Neuronal stem cell (in vitro differentiated cells): ENCODE results near the gene DMRTA2.
A peak's percentile ranks its signal among the peaks of the same experiment; 100 is the strongest.

Experiments used
- DNase-seq: peaks from one replicate; pipeline ENCODE4 v3.0.0-alpha.2; 2013; ENCODE audit warnings: low spot score
- H2AFZ ChIP-seq: one replicate; pipeline ENCODE4 v1.6.1; 2013; ENCODE audit warnings: mild to moderate bottlenecking, low read length, inconsistent platforms
- H2AK5ac ChIP-seq: 2 replicates; pipeline ENCODE4 v1.6.1; 2013; ENCODE audit warnings: low read depth, mild to moderate bottlenecking, inconsistent platforms, low read length, moderate library complexity, mixed read lengths
- H2BK120ac ChIP-seq: 2 replicates; pipeline ENCODE4 v1.6.1; 2013; ENCODE audit warnings: low read depth, mild to moderate bottlenecking, inconsistent platforms, low read length, moderate library complexity, mixed read lengths
- H2BK12ac ChIP-seq: one replicate; pipeline ENCODE4 v1.6.1; 2013; ENCODE audit warnings: low read length, inconsistent platforms
- H2BK15ac ChIP-seq: 2 replicates; pipeline ENCODE4 v1.6.1; 2013; ENCODE audit warnings: mild to moderate bottlenecking, low read length, inconsistent platforms, mixed read lengths
- H2BK5ac ChIP-seq: one replicate; pipeline ENCODE4 v1.6.1; 2013; ENCODE audit warnings: inconsistent platforms, mild to moderate bottlenecking, low read length, moderate library complexity
- H3K14ac ChIP-seq: one replicate; pipeline ENCODE4 v1.6.1; 2013; ENCODE audit warnings: low read length, inconsistent platforms
- H3K18ac ChIP-seq: 2 replicates; pipeline ENCODE4 v1.6.1; 2013; ENCODE audit warnings: low read length, inconsistent platforms
- H3K23ac ChIP-seq: 2 replicates; pipeline ENCODE4 v1.6.1; 2013; ENCODE audit warnings: low read depth, mild to moderate bottlenecking, mixed read lengths, low read length, inconsistent platforms; ENCODE audit not compliant: poor library complexity
- H3K27ac ChIP-seq: replicated peaks from 3 replicates; pipeline ENCODE4 v1.5.1; 2013; ENCODE audit warnings: low read length, inconsistent platforms
- H3K27me3 ChIP-seq, 3 experiments: 2 replicates each; pipeline ENCODE4 v1.6.1; 2013; ENCODE audit warnings: low read length in 3 of 3, mild to moderate bottlenecking in 2 of 3, inconsistent platforms in 1 of 3, low read depth in 1 of 3, mixed read lengths in 1 of 3, moderate library complexity in 1 of 3; ENCODE audit not compliant: control insufficient read depth in 3 of 3, insufficient read depth in 3 of 3
- H3K36me3 ChIP-seq, 2 donors: replicated peaks in 1 of 2; 2 replicates each; pipeline ENCODE4 v1.6.1; 2013; ENCODE audit warnings: low read length in 2 of 2; ENCODE audit not compliant: control insufficient read depth in 2 of 2, insufficient read depth in 2 of 2
- H3K4ac ChIP-seq: 2 replicates; pipeline ENCODE4 v1.6.1; 2013; ENCODE audit warnings: inconsistent platforms, mild to moderate bottlenecking, low read length, moderate library complexity
- H3K4me1 ChIP-seq, 2 donors: 1 replicate in 1 of 2; 2 replicates in 1 of 2; pipeline ENCODE4 v1.6.1; 2013; ENCODE audit warnings: low read length in 2 of 2, low read depth in 1 of 2; ENCODE audit not compliant: control insufficient read depth in 2 of 2, insufficient read depth in 1 of 2
- H3K4me2 ChIP-seq: one replicate; pipeline ENCODE4 v1.6.1; 2013; ENCODE audit warnings: mild to moderate bottlenecking, low read length, inconsistent platforms; ENCODE audit not compliant: insufficient read depth, poor library complexity, severe bottlenecking
- H3K4me3 ChIP-seq, 2 donors: 2 replicates each; pipeline ENCODE4 v1.5.1; 2013; ENCODE audit warnings: low read length in 2 of 2, mild to moderate bottlenecking in 2 of 2, inconsistent platforms in 1 of 2, moderate library complexity in 1 of 2
- H3K79me1 ChIP-seq: one replicate; pipeline ENCODE4 v1.6.1; 2013; ENCODE audit warnings: low read depth, mild to moderate bottlenecking, inconsistent platforms, low read length, moderate library complexity
- H3K9ac ChIP-seq: one replicate; pipeline ENCODE4 v1.6.1; 2013; ENCODE audit warnings: mild to moderate bottlenecking, low read depth, low read length, inconsistent platforms; ENCODE audit not compliant: poor library complexity
- H3K9me3 ChIP-seq, 2 donors: replicated peaks in 1 of 2; 2 replicates each; pipeline versions ENCODE3 to v1.6.1; 2013; ENCODE audit warnings: low read length in 2 of 2, mild to moderate bottlenecking in 2 of 2, inconsistent platforms in 1 of 2, low read depth in 1 of 2, mixed read lengths in 1 of 2, moderate library complexity in 1 of 2; ENCODE audit not compliant: control insufficient read depth in 2 of 2, insufficient read depth in 1 of 2
- H4K8ac ChIP-seq: one replicate; pipeline ENCODE4 v1.6.1; 2013; ENCODE audit warnings: low read depth, mild to moderate bottlenecking, inconsistent platforms, low read length, moderate library complexity
- H4K91ac ChIP-seq: one replicate; pipeline ENCODE4 v1.6.1; 2013; ENCODE audit warnings: low read length, low read depth, mild to moderate bottlenecking, inconsistent platforms; ENCODE audit not compliant: poor library complexity
- WGBS, 2 donors: extraction: QIAGEN DNeasy Blood & Tissue Kit; methylation state at CpG; one replicate each; pipeline ENCODE4 v1.1.7; 2013; ENCODE audit warnings: missing lambda C conversion rate in 2 of 2, mixed read lengths in 1 of 2; ENCODE audit not compliant: insufficient read length in 2 of 2, insufficient replicate concordance in 1 of 2; ENCODE audit errors: extremely low coverage in 2 of 2; 5-methylcytosine and 5-hydroxymethylcytosine counted together

DMRTA2 gene

GRCh38 chr1:50369830-50370229 is 53.4 kb downstream of the DMRTA2 start:
- Histone ChIP-seq H3K36me3 (no peaks in the 10 kb centered on the region), H2BK120ac (no peak overlapping the region), H3K4me1 (peaks cover 0 to 3% of the 10 kb centered on the region in 2 donors), H3K27me3 (peaks cover 0 to 13% (median 11%) of the 10 kb centered on the region in 3 experiments), H3K9ac (no peak overlapping the region), H3K9me3 (peaks cover 0 to 2% of the 10 kb centered on the region in 2 donors), H3K4ac (no peak overlapping the region), H2BK5ac (no peak overlapping the region), H3K23ac (no peak overlapping the region), H3K4me3 (no peak overlapping the region), H3K79me1 (no peaks in the 10 kb centered on the region), H4K91ac (no peak overlapping the region), H3K4me2 (no peak overlapping the region), H3K27ac (no peak overlapping the region), H4K8ac (no peak overlapping the region), H2AFZ (no peak overlapping the region), H2BK15ac (no peak overlapping the region), H2AK5ac (no peak overlapping the region), H2BK12ac (no peak overlapping the region), H3K18ac (no peak overlapping the region), H3K14ac (no peak overlapping the region)
- WGBS, 2 donors: no CpG with 5 or more reads among the region's 7 CpGs
- no peak for DNase-seq

GRCh38 chr1:50369008-50369634 is 54.1 kb downstream of the DMRTA2 start:
- Histone ChIP-seq H3K14ac (no peak overlapping the region), H2BK5ac (no peak overlapping the region), H2BK15ac (no peak overlapping the region), H3K9ac (no peak overlapping the region), H3K27me3 (peaks cover 0 to 13% (median 11%) of the 10 kb centered on the region in 3 experiments), H2BK120ac (no peak overlapping the region), H3K4ac (no peak overlapping the region), H2AFZ (no peak overlapping the region), H3K4me1 (peaks cover 0 to 3% of the 10 kb centered on the region in 2 donors), H3K4me2 (no peak overlapping the region), H3K23ac (no peak overlapping the region), H3K4me3 (no peak overlapping the region), H3K9me3 (peaks cover 0 to 2% of the 10 kb centered on the region in 2 donors), H4K91ac (no peak overlapping the region), H4K8ac (no peak overlapping the region), H2BK12ac (no peak overlapping the region), H2AK5ac (no peak overlapping the region), H3K79me1 (no peaks in the 10 kb centered on the region), H3K36me3 (no peaks in the 10 kb centered on the region), H3K18ac (no peak overlapping the region), H3K27ac (no peak overlapping the region)
- DNase-seq: no peak
- WGBS, 2 donors: 100% methylated on average over 1 to 2 of the region's 5 CpGs

GRCh38 chr1:50368179-50369007 is 54.9 kb downstream of the DMRTA2 start:
- no peak overlapping the region for H3K4ac ChIP-seq
- no peak overlapping the region for H3K9ac ChIP-seq
- H2BK15ac ChIP-seq: no peak overlapping the region
- peaks cover 0 to 2% of the 10 kb centered on the region in 2 donors for H3K9me3 ChIP-seq
- peaks cover 0 to 13% (median 11%) of the 10 kb centered on the region in 3 experiments for H3K27me3 ChIP-seq
- no peak overlapping the region for H3K18ac ChIP-seq
- H4K91ac ChIP-seq: no peak overlapping the region
- no peak overlapping the region for H2BK120ac ChIP-seq
- no peak overlapping the region for H3K23ac ChIP-seq
- H3K4me3 ChIP-seq: no peak overlapping the region
- no peak overlapping the region for H3K27ac ChIP-seq
- H2BK5ac ChIP-seq: no peak overlapping the region
- no peak overlapping the region for H2BK12ac ChIP-seq
- peak overlapping the region; percentile 5 for H3K14ac ChIP-seq
- WGBS, 2 donors: no CpG with 5 or more reads among the region's 31 CpGs
- H3K36me3 ChIP-seq: no peaks in the 10 kb centered on the region
- peak; percentile 56 for DNase-seq
- H3K4me1 ChIP-seq: peaks cover 0 to 3% of the 10 kb centered on the region in 2 donors
- no peak overlapping the region for H2AFZ ChIP-seq
- no peaks in the 10 kb centered on the region for H3K79me1 ChIP-seq
- no peak overlapping the region for H2AK5ac ChIP-seq
- H4K8ac ChIP-seq: no peak overlapping the region
- peak overlapping the region; percentile 29 for H3K4me2 ChIP-seq
